ENCODE data around the gene GON4L. TPM values are rescaled to one million over a fixed set of nuclear protein-coding genes. Genes with fewer than 3 reads are reported as not detected.
"Not testable (repeated sequence)": the region's sequence is repeated elsewhere in the genome, so short reads cannot be mapped to it uniquely, and the experiment has no call there.

GON4L gene
- total RNA-seq, 1 donor from 2014 or later, result 29.5 TPM

DNA sequence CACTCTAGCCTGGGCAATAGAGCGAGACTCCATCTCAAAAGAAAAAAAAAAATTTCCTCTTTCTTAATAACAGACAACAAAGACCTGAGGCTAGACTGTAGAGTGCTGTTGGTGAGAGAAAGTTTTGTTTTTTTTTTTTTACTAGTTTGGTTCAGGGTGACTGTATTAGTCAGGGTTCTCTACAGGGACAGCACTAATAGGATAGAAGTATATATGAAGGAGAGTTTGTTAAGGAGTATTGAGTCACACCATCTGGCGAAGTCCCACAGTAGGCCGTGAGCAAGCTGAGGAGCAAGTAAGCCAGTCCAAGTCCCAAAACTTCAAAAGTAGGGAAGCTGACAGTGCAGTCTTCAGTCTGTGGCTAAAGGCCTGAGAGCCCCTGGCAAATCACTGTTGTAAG is 145.6 kb downstream of the GON4L start:
- intact Hi-C loops (cut with DNase I); DNase-seq (ENCODE audit: low spot score): not testable (repeated sequence)

DNA sequence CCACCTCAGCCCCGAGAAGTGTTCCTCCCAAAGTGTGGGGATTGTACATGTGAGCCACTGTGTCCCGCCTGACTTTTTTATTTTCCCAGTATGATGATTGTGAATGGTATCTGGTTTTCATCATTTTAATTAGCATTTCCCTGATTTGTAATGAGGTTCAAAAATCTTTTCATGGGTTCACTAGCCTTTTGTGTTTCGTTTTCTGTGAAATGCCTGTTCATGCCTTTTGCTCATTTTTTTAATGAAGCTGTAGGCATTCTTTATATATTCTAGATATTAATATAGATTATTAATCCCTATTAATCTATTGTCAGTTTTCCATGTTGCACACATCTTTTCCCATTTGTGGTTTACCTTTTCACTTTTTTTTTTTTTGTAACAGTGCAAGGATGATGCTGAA is 147.6 kb downstream of the GON4L start:
- intact Hi-C loops (cut with DNase I), result no loop called here
- DNase-seq (ENCODE audit: low spot score), result no peak

- intact Hi-C loops (cut with DNase I), result no loop called here
- no peak for DNase-seq (ENCODE audit: low spot score)
These were observed 150.9 kb downstream of the GON4L start for GRCh38 chr1:155706139-155706538.

DNA sequence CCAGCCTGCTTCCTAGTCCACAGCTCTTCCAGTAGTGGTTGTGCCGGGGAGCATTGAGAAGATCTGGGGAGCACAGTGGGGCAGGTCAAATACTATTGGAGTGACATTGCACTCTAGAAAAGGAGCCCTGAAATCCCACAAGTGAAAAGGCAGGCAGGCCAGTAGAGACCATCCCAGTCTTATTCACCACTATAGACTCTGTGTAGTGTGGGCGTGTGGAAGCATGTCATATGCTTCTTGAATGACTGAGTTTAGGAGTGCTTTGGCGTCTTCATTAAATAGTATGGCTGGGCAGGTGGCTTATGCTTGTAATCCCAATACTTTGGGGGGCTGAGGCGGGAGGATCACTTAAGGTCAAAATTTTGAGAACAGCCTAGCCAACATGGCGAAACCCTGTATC is 152.6 kb downstream of the GON4L start:
- intact Hi-C loops (cut with DNase I); DNase-seq (ENCODE audit: low spot score): not testable (repeated sequence)

DNA sequence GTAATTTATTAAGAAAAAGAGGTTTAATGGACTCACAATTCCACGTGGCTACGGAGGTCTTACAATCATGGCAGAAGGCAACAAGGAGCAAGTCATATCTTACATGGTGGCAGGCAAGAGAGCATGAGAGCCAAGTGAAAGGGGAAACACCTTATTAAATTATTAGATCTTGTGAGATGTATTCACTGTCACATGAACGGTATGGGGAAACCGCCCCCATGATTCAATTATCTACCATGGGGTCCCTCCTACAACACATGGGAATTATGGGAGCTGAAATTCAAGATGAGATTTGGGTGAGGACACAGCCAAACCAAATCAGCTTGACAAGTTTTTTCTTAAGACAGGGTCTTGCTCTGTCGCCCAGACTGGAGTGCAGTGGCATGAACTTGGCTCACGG is 153.8 kb downstream of the GON4L start:
- no peak for DNase-seq (ENCODE audit: low spot score)
- intact Hi-C loops (cut with DNase I), result no loop called here

GRCh38 chr1:155701675-155702074 is 155.3 kb downstream of the GON4L start:
- intact Hi-C loops (cut with DNase I), result not testable (repeated sequence)

More at GRCh38 chr1:155701675-155702074, 155.3 kb downstream of the GON4L start:
- not testable (repeated sequence) for DNase-seq (ENCODE audit: low spot score)

Other genes starting within 250 kb of the GON4L start
- gene MSTO1, start 247.0 kb downstream of the GON4L start, total RNA-seq, result 25.6 TPM
- 66.3 TPM for gene YY1AP1, start 168.4 kb downstream of the GON4L start, total RNA-seq
- gene DAP3, start 168.1 kb downstream of the GON4L start, total RNA-seq, result 91.2 TPM
- gene SYT11, start 2.4 kb upstream of the GON4L start, total RNA-seq, result 24.4 TPM
- gene RIT1, start 54.1 kb upstream of the GON4L start, total RNA-seq, result 26.2 TPM
- 26.8 TPM for gene KHDC4, start 77.2 kb upstream of the GON4L start, total RNA-seq
- not detected for gene RXFP4, start 84.4 kb upstream of the GON4L start, total RNA-seq
- 95.9 TPM for gene ARHGEF2, start 121.3 kb upstream of the GON4L start, total RNA-seq
- gene SSR2, start 163.7 kb upstream of the GON4L start, total RNA-seq, result 81.2 TPM
- 26.3 TPM for gene UBQLN4, start 196.6 kb upstream of the GON4L start, total RNA-seq
- gene LAMTOR2, start 197.6 kb upstream of the GON4L start, total RNA-seq, result 49.8 TPM
- gene RAB25, start 203.9 kb upstream of the GON4L start, total RNA-seq, result not detected
- 0.24 TPM for gene MEX3A, start 225.3 kb upstream of the GON4L start, total RNA-seq

Data from cardiac septum (tissue), 1 donor.